Neural cell (in vitro differentiated cells): Measurements from ENCODE around the gene NCKAP1. TPM values are rescaled to one million over a fixed set of nuclear protein-coding genes. Genes with fewer than 3 reads are reported as not detected.

Experiments
- H2AFZ ChIP-seq: fragments of 200-600, 300-800 bp; sonication (generic), shearing (Covaris generic); 2 replicates; pipeline ENCODE4 v1.6.0; 2014; ENCODE audit warnings: low read depth, mild to moderate bottlenecking, antibody characterized with exemption, low read length, moderate library complexity
- H3F3A ChIP-seq: fragments of 200-600 bp; shearing (Covaris generic); 2 replicates; pipeline ENCODE4 v1.6.1; 2016; ENCODE audit warnings: mild to moderate bottlenecking, moderate library complexity, mixed read lengths, antibody characterized with exemption, low read length; ENCODE audit not compliant: insufficient read depth, poor library complexity, severe bottlenecking
- H3K27ac ChIP-seq: fragments of 200-600, 300-800 bp; sonication (generic), shearing (Covaris generic); 2 replicates; pipeline ENCODE4 v1.5.1; 2014; ENCODE audit warnings: mild to moderate bottlenecking, low read length, moderate library complexity
- H3K27me3 ChIP-seq: fragments of 300-800, 200-600 bp; sonication (generic), shearing (Covaris generic); 2 replicates; pipeline ENCODE4 v1.6.0; 2014; ENCODE audit warnings: mild to moderate bottlenecking, low read depth, low read length, moderate library complexity; ENCODE audit not compliant: insufficient read depth
- H3K36me3 ChIP-seq: fragments of 300-800, 200-600 bp; sonication (generic), shearing (Covaris generic); 2 replicates; pipeline ENCODE4 v1.5.1; 2014; ENCODE audit warnings: mild to moderate bottlenecking, antibody characterized with exemption, low read length, moderate library complexity; ENCODE audit not compliant: insufficient read depth
- H3K4me2 ChIP-seq: fragments of 300-800, 200-600 bp; sonication (generic), shearing (Covaris generic); 2 replicates; pipeline ENCODE4 v1.6.0; 2014; ENCODE audit warnings: mild to moderate bottlenecking, low read length
- H3K4me3 ChIP-seq: fragments of 300-800, 200-600 bp; sonication (generic), shearing (Covaris generic); 2 replicates; pipeline ENCODE4 v1.5.1; 2014; ENCODE audit warnings: mild to moderate bottlenecking, low read length, moderate library complexity
- H3K79me2 ChIP-seq: fragments of 200-600 bp; shearing (Covaris generic); replicated peaks from 2 replicates; pipeline ENCODE4 v1.6.0; 2014; ENCODE audit warnings: mild to moderate bottlenecking, low read length, moderate library complexity; ENCODE audit not compliant: insufficient read depth
- H3K9ac ChIP-seq: fragments of 300-800, 200-600 bp; sonication (generic), shearing (Covaris generic); 2 replicates; pipeline ENCODE4 v1.6.1; 2016; ENCODE audit warnings: mild to moderate bottlenecking, low read length, mixed read lengths
- H3K9me2 ChIP-seq: fragments of 200-600 bp; shearing (Covaris generic); 2 replicates; pipeline ENCODE4 v1.6.1; 2016; ENCODE audit warnings: mild to moderate bottlenecking, low read length, mixed read lengths; ENCODE audit not compliant: insufficient read depth
- H3K9me3 ChIP-seq: fragments of 200-600, 300-800 bp; sonication (generic), shearing (Covaris generic); 2 replicates; pipeline ENCODE4 v1.6.1; 2016; ENCODE audit warnings: mild to moderate bottlenecking, mixed run types, low read length, moderate library complexity, mixed read lengths
- H4K20me1 ChIP-seq: fragments of 200-600 bp; shearing (Covaris generic); 2 replicates; pipeline ENCODE4 v1.6.1; 2016; ENCODE audit warnings: mild to moderate bottlenecking, mixed run types; ENCODE audit not compliant: insufficient read depth
- EP300 ChIP-seq: fragments of 450-650 bp; conservative IDR thresholded peaks from 2 replicates; pipeline ENCODE4 v1.6.1; 2014; ENCODE audit warnings: antibody characterized with exemption, mild to moderate bottlenecking, moderate library complexity; ENCODE audit not compliant: poor library complexity, severe bottlenecking
- EZH2 ChIP-seq: fragments of 200-600, 300-800 bp; shearing (Covaris generic), sonication (generic); IDR thresholded peaks from 2 replicates; pipeline ENCODE4 v1.6.1; 2014; ENCODE audit warnings: antibody characterized with exemption, low read length, borderline replicate concordance, mild to moderate bottlenecking; ENCODE audit not compliant: insufficient read depth, poor library complexity, severe bottlenecking
- MXI1 ChIP-seq: fragments of 450-650 bp; conservative IDR thresholded peaks from 2 replicates; pipeline ENCODE4 v1.6.1; 2014; ENCODE audit warnings: antibody characterized with exemption, mild to moderate bottlenecking; ENCODE audit not compliant: poor library complexity, severe bottlenecking
- POLR2AphosphoS5 ChIP-seq: IDR thresholded peaks from 2 replicates; pipeline ENCODE4 v1.6.1; 2012
- RAD21 ChIP-seq: fragments of 450-650 bp; conservative IDR thresholded peaks from 2 replicates; pipeline ENCODE4 v1.6.1; 2014; ENCODE audit warnings: antibody characterized with exemption, mild to moderate bottlenecking, moderate library complexity
- SMC3 ChIP-seq: fragments of 450-650 bp; conservative IDR thresholded peaks from 2 replicates; pipeline ENCODE4 v1.6.1; 2014; ENCODE audit warnings: antibody characterized with exemption, mild to moderate bottlenecking, moderate library complexity; ENCODE audit not compliant: poor library complexity
- TAF1 ChIP-seq: IDR thresholded peaks from 2 replicates; pipeline ENCODE4 v1.6.1; 2012; ENCODE audit warnings: low read depth
- polyA plus RNA-seq: library from polyadenylated mRNA; depleted of rRNA; stranded (reverse); fragments of >200 nt; gene quantifications from 2 replicates; pipeline ENCODE4 v1.2.3, GENCODE V29; 2014
- TF ChIP-seq, protein P1 (sequence below): fragments of 450-650 bp; IDR thresholded peaks from 2 replicates; pipeline ENCODE4 v1.5.1; 2014; ENCODE audit warnings: antibody characterized with exemption, mild to moderate bottlenecking, moderate library complexity; ENCODE audit not compliant: poor library complexity, severe bottlenecking
- TF ChIP-seq, protein P2 (sequence below): IDR thresholded peaks from 2 replicates; pipeline ENCODE4 v1.6.1; 2012; ENCODE audit warnings: borderline replicate concordance

Gene NCKAP1
- polyA plus RNA-seq, 1 donor from 2014 or later: 124 TPM

DNA sequence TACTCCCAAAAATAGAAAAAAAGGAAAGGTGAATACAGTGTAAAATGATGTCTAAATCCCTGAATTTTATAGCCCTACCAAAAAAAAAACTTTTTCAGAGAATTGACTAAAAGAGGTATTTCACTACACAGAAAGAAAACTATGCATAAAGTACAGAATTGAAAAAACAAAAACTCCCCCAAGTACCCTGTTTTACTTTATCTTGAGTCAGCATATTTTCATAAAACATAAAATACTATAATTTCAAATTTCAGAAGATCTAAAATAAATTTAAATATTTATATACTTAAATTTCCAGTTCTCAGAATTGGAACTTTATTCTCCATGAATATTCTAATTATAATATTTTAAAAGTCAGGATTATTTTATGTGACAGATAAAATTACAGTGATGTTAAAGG, 10.1 kb downstream of the NCKAP1 start:
- Histone ChIP-seq H3K27ac (no peak overlapping the region), H3F3A (no peaks in the 10 kb centered on the region), H2AFZ (no peak overlapping the region), H3K79me2 (peaks cover 96% of the 10 kb centered on the region), H3K36me3 (no peaks in the 10 kb centered on the region), H3K9me2 (no peaks in the 10 kb centered on the region), H4K20me1 (no peaks in the 10 kb centered on the region), H3K9ac (no peak overlapping the region), H3K4me2 (no peak overlapping the region), H3K27me3 (no peaks in the 10 kb centered on the region), H3K4me3 (no peak overlapping the region), H3K9me3 (no peaks in the 10 kb centered on the region)
- no peak for TF ChIP-seq SMC3
- no peak for TF ChIP-seq RAD21
- no peak for TF ChIP-seq EP300
- no peak for TF ChIP-seq EZH2
- TF ChIP-seq, protein P1, sequence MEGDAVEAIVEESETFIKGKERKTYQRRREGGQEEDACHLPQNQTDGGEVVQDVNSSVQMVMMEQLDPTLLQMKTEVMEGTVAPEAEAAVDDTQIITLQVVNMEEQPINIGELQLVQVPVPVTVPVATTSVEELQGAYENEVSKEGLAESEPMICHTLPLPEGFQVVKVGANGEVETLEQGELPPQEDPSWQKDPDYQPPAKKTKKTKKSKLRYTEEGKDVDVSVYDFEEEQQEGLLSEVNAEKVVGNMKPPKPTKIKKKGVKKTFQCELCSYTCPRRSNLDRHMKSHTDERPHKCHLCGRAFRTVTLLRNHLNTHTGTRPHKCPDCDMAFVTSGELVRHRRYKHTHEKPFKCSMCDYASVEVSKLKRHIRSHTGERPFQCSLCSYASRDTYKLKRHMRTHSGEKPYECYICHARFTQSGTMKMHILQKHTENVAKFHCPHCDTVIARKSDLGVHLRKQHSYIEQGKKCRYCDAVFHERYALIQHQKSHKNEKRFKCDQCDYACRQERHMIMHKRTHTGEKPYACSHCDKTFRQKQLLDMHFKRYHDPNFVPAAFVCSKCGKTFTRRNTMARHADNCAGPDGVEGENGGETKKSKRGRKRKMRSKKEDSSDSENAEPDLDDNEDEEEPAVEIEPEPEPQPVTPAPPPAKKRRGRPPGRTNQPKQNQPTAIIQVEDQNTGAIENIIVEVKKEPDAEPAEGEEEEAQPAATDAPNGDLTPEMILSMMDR: no peak
- TF ChIP-seq, protein P2, sequence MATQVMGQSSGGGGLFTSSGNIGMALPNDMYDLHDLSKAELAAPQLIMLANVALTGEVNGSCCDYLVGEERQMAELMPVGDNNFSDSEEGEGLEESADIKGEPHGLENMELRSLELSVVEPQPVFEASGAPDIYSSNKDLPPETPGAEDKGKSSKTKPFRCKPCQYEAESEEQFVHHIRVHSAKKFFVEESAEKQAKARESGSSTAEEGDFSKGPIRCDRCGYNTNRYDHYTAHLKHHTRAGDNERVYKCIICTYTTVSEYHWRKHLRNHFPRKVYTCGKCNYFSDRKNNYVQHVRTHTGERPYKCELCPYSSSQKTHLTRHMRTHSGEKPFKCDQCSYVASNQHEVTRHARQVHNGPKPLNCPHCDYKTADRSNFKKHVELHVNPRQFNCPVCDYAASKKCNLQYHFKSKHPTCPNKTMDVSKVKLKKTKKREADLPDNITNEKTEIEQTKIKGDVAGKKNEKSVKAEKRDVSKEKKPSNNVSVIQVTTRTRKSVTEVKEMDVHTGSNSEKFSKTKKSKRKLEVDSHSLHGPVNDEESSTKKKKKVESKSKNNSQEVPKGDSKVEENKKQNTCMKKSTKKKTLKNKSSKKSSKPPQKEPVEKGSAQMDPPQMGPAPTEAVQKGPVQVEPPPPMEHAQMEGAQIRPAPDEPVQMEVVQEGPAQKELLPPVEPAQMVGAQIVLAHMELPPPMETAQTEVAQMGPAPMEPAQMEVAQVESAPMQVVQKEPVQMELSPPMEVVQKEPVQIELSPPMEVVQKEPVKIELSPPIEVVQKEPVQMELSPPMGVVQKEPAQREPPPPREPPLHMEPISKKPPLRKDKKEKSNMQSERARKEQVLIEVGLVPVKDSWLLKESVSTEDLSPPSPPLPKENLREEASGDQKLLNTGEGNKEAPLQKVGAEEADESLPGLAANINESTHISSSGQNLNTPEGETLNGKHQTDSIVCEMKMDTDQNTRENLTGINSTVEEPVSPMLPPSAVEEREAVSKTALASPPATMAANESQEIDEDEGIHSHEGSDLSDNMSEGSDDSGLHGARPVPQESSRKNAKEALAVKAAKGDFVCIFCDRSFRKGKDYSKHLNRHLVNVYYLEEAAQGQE: no peak
- TF ChIP-seq TAF1: no peak
- no peak for TF ChIP-seq MXI1
- no peak for TF ChIP-seq POLR2AphosphoS5

DNA sequence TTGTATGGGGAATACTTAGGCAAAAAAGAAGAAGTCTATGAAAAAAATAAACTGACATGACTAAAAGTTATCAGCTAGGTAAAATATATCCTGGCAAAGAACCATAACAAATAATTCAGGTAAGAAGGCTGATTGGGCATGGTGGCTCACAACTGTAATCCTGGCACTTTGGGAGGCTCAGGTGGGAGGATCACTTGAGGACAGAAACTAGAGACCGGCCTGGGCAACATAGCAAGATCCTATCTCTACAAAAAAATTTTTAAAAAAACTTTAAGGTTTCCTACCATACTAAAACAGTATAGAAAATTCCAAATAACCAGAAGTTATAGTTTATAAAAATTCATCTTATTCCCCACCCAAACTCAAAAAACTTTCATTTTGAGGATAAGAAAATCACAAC, 10.8 kb downstream of the NCKAP1 start:
- H4K20me1 ChIP-seq: no peaks in the 10 kb centered on the region
- TF ChIP-seq TAF1: no peak
- TF ChIP-seq, protein P2: no peak

More for the DNA sequence above, 10.8 kb downstream of the NCKAP1 start:
- H3K9ac ChIP-seq: no peak overlapping the region
- no peaks in the 10 kb centered on the region for H3K9me3 ChIP-seq
- H3K4me3 ChIP-seq: no peak overlapping the region
- H3F3A ChIP-seq: no peaks in the 10 kb centered on the region
- H3K4me2 ChIP-seq: no peak overlapping the region
- H2AFZ ChIP-seq: no peak overlapping the region
- H3K79me2 ChIP-seq: peaks cover 96% of the 10 kb centered on the region
- H3K27me3 ChIP-seq: no peaks in the 10 kb centered on the region
- no peaks in the 10 kb centered on the region for H3K9me2 ChIP-seq
- no peaks in the 10 kb centered on the region for H3K36me3 ChIP-seq
- no peak overlapping the region for H3K27ac ChIP-seq
